ENCODE results near the gene KPNA2. TPM values are rescaled to one million over a fixed set of nuclear protein-coding genes. Genes with fewer than 3 reads are reported as not detected.
"Not testable (repeated sequence)": the region's sequence is repeated elsewhere in the genome, so short reads cannot be mapped to it uniquely, and the experiment has no call there.

KPNA2 gene
- total and polyA plus RNA-seq, 5 donors = 16.5 to 29.5 (median 22.1) TPM

DNA sequence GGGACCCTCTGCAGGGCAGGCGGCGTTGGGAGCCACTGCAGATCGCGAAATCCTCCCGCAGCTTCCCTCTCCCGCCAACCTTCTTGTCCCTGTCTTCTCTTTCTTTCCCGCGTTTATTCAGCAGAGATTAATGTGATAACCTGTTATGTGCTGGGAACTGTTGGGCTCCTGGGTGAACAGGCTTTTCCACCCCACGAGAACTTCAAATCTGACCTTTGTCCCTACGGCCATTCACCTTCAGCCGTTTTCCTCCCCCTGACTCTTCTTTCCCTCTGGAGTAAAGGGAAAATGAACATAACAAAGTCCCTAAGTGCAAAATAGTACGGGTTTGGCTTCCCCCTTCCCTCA lies 15.2 kb upstream of the KPNA2 start:
- no peak for DNase-seq
- no peak for ATAC-seq

DNA sequence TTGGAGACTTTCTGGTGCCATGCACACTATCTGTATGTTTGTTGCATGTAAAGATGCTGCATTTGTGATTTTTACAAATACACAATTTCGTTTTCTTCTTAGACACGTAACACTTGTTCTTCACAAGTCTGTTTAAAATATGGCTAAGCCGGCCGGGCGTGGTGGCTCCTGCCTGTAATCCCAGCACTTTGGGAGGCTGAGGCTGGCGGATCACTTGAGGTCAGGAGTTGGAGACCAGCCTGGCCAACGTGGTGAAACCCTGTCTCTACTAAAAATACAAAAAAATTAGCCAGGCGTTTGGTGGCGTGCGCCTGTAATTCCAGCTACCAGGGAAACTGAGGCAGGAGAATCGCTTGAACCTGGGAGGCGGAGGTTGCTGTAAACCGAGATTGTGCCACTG lies 14.7 kb upstream of the KPNA2 start:
- DNase-seq; H3K27me3 ChIP-seq (ENCODE audit: control insufficient read depth, insufficient read depth); ATAC-seq; intact Hi-C loops (cut with DNase I); H3K4me3 ChIP-seq (ENCODE audit: low read length); H3K27ac ChIP-seq (ENCODE audit: low read length); H3K9me3 ChIP-seq (ENCODE audit: control insufficient read depth, low read length); H3K4me1 ChIP-seq (ENCODE audit: control insufficient read depth, insufficient read depth, low read length): not testable (repeated sequence)
- 85% methylated on average over 13 of the region's 13 CpGs for WGBS

More for the DNA sequence above, 15.2 kb upstream of the KPNA2 start:
- Histone ChIP-seq H3K4me1 (ENCODE audit: control insufficient read depth, insufficient read depth, low read length) (no peaks in the 10 kb centered on the region), H3K27me3 (ENCODE audit: control insufficient read depth, insufficient read depth) (no peaks in the 10 kb centered on the region), H3K9me3 (ENCODE audit: control insufficient read depth, low read length) (no peaks in the 10 kb centered on the region), H3K27ac (ENCODE audit: low read length) (peak overlapping the region; percentile 65), H3K4me3 (ENCODE audit: low read length) (peak overlapping the region; percentile 57)
- WGBS = 2% methylated on average over 12 of the region's 12 CpGs
- intact Hi-C loops (cut with DNase I) = no loop called here

DNA sequence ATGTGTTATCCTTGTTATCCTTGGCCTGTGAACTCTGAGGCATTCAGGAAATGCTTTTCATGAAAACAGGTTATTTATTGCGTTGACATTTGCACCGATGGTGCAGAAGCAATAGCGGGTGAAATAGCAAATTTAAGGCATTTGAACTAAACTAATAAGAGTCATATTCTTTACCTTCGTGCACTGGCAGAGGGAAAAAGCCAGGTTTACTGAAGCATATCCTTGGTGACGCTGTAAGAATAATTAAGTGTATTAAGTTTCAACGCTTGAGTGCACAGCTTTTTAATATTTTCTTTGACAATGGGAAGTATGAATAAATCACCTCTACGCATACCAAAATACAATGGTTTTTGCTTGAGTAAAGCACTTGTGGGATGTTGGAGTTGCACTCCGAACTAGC lies 13.6 kb upstream of the KPNA2 start:
- WGBS = 93% methylated on average over 8 of the region's 8 CpGs
- Histone ChIP-seq H3K27me3 (ENCODE audit: control insufficient read depth, insufficient read depth) (no peaks in the 10 kb centered on the region), H3K4me1 (ENCODE audit: control insufficient read depth, insufficient read depth, low read length) (no peaks in the 10 kb centered on the region), H3K4me3 (ENCODE audit: low read length) (no peak overlapping the region), H3K9me3 (ENCODE audit: control insufficient read depth, low read length) (no peaks in the 10 kb centered on the region), H3K27ac (ENCODE audit: low read length) (no peak overlapping the region)
- intact Hi-C loops (cut with DNase I) = no loop called here
- DNase-seq (no peak), ATAC-seq (no peak)

DNA sequence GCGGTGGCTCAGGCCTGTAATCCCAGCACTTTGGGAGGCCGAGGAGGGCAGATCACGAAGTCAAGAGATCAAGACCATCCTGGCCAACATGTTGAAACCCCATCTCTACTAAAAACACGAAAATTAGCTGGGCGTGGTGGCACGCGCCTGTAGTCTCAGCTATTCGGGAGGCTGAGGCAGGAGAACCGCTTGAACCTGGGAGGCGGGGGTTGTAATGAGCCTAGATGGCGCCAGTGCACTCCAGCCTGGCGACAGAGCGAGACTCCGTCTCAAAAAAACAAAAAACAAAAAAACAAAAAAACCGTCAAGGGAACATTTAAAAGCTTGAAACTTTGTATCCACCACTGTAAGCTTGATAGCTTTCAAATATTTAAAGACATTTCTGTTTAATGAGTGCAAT lies 13.0 kb upstream of the KPNA2 start:
- H3K4me1 ChIP-seq (ENCODE audit: control insufficient read depth, insufficient read depth, low read length); H3K4me3 ChIP-seq (ENCODE audit: low read length); H3K9me3 ChIP-seq (ENCODE audit: control insufficient read depth, low read length); intact Hi-C loops (cut with DNase I); DNase-seq; H3K27me3 ChIP-seq (ENCODE audit: control insufficient read depth, insufficient read depth); H3K27ac ChIP-seq (ENCODE audit: low read length); ATAC-seq: not testable (repeated sequence)
- WGBS = 94% methylated on average over 15 of the region's 15 CpGs

DNA sequence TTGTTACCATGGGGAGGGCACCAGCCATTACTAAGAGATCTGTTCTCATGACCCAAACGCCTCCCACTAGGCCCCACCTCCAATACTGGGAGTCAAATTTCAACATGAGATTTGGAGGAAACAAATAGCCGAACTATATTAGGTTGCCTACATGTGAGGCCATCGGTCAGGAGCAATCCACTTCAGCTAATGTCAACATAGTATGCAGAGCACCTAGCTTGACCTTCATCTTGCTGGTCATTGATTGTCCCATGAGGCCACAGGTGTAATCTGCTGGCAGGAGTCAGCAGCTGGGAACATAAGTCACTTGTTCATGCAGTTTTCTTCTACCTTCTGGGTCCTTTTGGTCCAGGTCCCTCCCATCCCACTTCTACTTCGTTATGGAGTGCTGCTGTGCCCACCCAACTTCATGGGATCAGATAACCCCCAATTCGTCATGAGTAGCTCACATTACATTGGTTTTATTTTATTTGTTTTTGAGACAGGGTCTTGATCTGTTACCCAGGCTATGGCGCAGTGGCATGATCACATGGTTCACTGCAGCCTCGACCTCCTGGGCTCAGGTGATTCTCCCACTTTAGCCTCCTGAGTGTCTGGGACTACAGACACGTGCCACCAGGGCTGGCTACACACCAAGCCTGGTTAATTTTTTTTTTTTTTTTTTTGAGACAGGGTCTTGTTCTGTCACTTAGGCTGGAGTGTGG lies 5.9 kb upstream of the KPNA2 start:
- no peaks in the 10 kb centered on the region for H3K9me3 ChIP-seq (ENCODE audit: control insufficient read depth, low read length)
- no peaks in the 10 kb centered on the region for H3K4me1 ChIP-seq (ENCODE audit: control insufficient read depth, insufficient read depth, low read length)
- ATAC-seq (no peak), DNase-seq (no peak)
- no peaks in the 10 kb centered on the region for H3K27me3 ChIP-seq (ENCODE audit: control insufficient read depth, insufficient read depth)
- WGBS = 69% methylated on average over 8 of the region's 8 CpGs
- intact Hi-C loops (cut with DNase I) = no loop called here
- H3K27ac ChIP-seq (ENCODE audit: low read length) = no peak overlapping the region
- H3K4me3 ChIP-seq (ENCODE audit: low read length) = no peak overlapping the region

DNA sequence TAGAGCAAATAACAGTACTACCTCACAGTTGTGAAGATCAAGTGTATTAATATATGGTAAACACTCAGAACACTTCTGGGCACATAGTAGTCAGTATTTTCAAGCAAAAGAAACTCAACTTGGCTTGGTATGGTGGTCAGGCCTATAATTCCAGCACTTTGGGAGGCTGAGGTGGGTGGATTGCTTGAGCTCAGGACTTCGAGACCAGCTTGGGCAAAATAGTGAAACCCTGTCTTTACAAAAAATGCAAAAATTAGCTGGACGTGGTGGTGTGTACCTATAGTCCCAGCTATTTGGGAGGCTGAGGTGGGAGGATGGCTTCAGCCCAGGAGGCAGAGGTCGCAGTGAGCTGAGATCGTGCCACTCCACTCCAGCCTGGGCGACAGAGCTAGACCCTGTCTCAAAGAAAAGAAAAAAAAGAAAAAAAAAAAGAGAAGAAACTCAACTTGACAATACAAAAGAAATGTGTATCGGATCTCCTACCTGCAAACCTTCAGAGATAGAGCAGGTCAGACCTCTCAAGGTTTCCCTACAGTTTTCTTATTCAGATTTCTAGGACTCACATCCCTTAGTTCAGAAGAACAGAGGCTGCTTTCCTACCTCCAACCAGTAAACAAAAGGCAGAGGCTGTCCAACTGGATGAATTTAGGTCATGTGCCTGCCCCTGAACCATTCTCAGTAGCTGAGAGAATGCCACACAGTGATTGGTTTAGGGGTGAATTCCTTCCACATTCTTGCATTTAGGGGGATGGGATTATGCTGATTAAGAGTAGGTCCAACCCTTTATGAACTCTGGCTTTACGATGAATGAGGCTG lies 1.7 kb upstream of the KPNA2 start:
- Histone ChIP-seq H3K9me3 (ENCODE audit: control insufficient read depth, low read length) (no peaks in the 10 kb centered on the region), H3K4me1 (ENCODE audit: control insufficient read depth, insufficient read depth, low read length) (no peaks in the 10 kb centered on the region), H3K4me3 (ENCODE audit: low read length) (no peak overlapping the region), H3K27me3 (ENCODE audit: control insufficient read depth, insufficient read depth) (no peaks in the 10 kb centered on the region), H3K27ac (ENCODE audit: low read length) (peak overlapping the region; percentile 10)
- DNase-seq (no peak), ATAC-seq (no peak)
- intact Hi-C loops (cut with DNase I) = no loop called here
- 70% methylated on average over 7 of the region's 7 CpGs for WGBS

DNA sequence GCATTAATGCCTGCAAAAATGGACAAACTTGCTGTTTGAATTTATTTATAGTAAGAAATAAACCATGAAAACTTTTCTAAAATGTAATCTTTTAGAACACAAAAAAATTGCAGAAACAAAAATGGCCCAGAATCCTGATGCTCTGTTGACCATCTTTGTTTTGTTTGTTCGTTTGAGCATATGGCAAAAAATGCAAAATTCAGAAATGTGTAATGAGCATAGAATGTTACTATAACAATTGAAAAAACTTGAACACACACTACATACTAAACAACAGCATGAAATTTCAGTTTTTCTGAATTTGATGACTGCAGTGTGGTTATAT lies 1.1 kb upstream of the KPNA2 start:
- Histone ChIP-seq H3K9me3 (ENCODE audit: control insufficient read depth, low read length) (no peaks in the 10 kb centered on the region), H3K27me3 (ENCODE audit: control insufficient read depth, insufficient read depth) (no peaks in the 10 kb centered on the region), H3K27ac (ENCODE audit: low read length) (no peak overlapping the region), H3K4me3 (ENCODE audit: low read length) (no peak overlapping the region), H3K4me1 (ENCODE audit: control insufficient read depth, insufficient read depth, low read length) (no peaks in the 10 kb centered on the region)
- intact Hi-C loops (cut with DNase I) = no loop called here
- WGBS = 55% methylated on average over 1 of the region's 1 CpG
- ATAC-seq (no peak), DNase-seq (no peak)

DNA sequence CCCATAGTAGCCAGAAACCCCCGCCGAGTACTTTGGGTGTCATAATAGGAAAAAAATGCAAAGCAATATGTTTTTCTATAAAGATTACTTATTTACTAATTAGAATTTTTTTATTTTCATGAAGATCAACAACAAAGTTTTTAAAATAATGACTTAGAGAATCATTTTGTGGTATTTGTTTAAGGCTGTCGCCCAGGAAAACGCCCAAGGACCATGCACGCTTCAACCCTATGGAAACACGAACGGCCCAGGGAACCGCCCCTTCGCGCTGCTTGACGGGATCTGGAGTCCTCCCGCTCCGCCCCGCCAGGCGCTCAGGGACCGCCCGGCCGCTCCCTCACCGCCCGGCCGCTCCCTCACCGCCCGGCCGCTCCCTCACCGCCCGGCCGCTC lies 408 bp upstream of the KPNA2 start:
- WGBS = 2% methylated on average over 21 of the region's 27 CpGs
- H3K4me1 ChIP-seq (ENCODE audit: control insufficient read depth, insufficient read depth, low read length) = no peaks in the 10 kb centered on the region
- intact Hi-C loops (cut with DNase I) = no loop called here
- H3K27ac ChIP-seq (ENCODE audit: low read length) = no peak overlapping the region
- DNase-seq = peak; percentile 95 to 98 (median 98)
- H3K27me3 ChIP-seq (ENCODE audit: control insufficient read depth, insufficient read depth) = no peaks in the 10 kb centered on the region
- ATAC-seq = peak; percentile 95 to 97
- H3K4me3 ChIP-seq (ENCODE audit: low read length) = peak overlapping the region; percentile 50
- no peaks in the 10 kb centered on the region for H3K9me3 ChIP-seq (ENCODE audit: control insufficient read depth, low read length)

DNA sequence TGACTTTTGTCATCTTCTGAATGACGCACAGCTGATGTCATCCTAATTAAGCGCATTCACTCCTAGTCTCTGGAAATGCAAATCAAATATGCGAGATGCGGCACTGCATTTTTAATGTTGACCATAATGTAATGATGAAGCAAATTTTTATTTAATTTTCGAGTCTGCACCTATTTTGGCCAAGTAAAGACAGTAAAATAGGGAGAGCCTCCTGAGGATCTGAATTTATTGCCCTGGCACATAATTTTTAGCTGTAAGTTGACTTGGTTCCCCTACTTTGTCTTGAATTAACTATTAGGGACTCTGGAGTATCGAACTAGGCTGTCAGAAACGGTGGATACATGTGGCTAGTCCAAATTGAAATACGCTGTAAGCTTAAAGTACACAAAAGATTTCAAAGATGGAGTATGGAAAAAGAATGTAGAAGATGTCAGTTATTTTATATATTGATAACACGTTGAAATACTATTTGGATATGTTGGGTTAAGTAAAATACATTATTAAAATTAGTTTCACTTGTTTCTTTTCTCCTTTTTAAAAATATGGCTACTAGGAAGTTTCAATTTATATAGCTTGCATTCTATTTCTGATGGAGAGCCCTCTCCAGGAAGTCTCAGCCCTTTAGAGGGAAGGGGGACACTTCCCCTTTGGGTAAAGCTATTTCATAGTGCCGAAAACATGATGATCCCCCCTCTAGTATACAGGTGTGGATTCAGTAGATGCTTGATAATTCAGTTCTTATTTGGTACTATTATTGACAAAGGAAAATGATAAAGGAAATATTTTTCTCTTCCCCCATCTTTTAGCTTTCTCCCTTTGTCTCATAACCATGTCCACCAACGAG lies 991 bp downstream of the KPNA2 start:
- 12% methylated on average over 11 of the region's 11 CpGs for whole genome bisulfite sequencing
- H3K4me1 ChIP-seq (ENCODE audit: control insufficient read depth, insufficient read depth, low read length) = no peaks in the 10 kb centered on the region
- H3K4me3 ChIP-seq (ENCODE audit: low read length) = peak overlapping the region; percentile 54
- DNase-seq (no peak), ATAC-seq (no peak)
- no peaks in the 10 kb centered on the region for H3K9me3 ChIP-seq (ENCODE audit: control insufficient read depth, low read length)
- H3K27me3 ChIP-seq (ENCODE audit: control insufficient read depth, insufficient read depth) = no peaks in the 10 kb centered on the region
- intact Hi-C loops (cut with DNase I) = no loop called here
- H3K27ac ChIP-seq (ENCODE audit: low read length) = no peak overlapping the region

DNA sequence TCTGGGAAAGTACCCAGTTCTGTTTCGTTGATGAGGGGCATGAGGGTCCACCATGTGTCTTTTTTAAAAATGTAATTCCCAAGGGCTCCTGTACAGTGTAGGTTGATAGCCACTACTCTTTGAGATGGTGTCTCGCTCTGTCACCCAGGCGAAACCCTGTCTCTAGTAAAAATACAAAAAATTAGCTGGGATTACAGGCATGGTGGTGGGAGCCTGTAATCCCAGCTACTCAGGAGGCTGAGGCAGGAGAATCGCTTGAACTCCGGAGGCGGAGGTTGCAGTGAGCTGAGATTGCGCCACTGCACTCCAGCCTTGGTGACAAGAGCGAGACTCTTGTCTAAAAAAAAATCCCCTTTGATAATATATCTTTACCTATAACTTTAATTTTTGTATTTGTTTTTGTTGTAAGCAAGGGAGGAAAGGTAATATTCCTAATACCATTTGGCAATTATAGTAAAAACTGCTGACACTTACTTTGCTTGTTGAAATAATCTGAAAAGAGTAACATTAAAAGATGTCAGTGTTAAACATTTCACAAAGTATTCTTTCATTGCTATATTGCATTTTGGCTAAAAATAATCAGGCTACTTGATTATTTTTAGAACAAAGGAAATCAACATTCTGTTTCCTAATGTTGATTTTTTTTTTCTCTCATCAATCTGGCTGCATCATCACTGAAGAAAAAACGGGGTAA lies 11.8 kb downstream of the KPNA2 start:
- intact Hi-C loops (cut with DNase I) = no loop called here
- Histone ChIP-seq H3K27me3 (ENCODE audit: control insufficient read depth, insufficient read depth) (no peaks in the 10 kb centered on the region), H3K4me3 (ENCODE audit: low read length) (no peak overlapping the region), H3K9me3 (ENCODE audit: control insufficient read depth, low read length) (no peaks in the 10 kb centered on the region), H3K4me1 (ENCODE audit: control insufficient read depth, insufficient read depth, low read length) (no peaks in the 10 kb centered on the region), H3K27ac (ENCODE audit: low read length) (no peak overlapping the region)
- WGBS = 78% methylated on average over 9 of the region's 9 CpGs
- ATAC-seq = no peak
- no peak for DNase-seq
